Fibroblast of upper back skin (primary cell): Measurements from ENCODE around the gene KCNK15.

Experiments used
- DNase-seq: peaks from one replicate; pipeline ENCODE4 v3.0.0-alpha.2; 2013

Gene KCNK15

DNA sequence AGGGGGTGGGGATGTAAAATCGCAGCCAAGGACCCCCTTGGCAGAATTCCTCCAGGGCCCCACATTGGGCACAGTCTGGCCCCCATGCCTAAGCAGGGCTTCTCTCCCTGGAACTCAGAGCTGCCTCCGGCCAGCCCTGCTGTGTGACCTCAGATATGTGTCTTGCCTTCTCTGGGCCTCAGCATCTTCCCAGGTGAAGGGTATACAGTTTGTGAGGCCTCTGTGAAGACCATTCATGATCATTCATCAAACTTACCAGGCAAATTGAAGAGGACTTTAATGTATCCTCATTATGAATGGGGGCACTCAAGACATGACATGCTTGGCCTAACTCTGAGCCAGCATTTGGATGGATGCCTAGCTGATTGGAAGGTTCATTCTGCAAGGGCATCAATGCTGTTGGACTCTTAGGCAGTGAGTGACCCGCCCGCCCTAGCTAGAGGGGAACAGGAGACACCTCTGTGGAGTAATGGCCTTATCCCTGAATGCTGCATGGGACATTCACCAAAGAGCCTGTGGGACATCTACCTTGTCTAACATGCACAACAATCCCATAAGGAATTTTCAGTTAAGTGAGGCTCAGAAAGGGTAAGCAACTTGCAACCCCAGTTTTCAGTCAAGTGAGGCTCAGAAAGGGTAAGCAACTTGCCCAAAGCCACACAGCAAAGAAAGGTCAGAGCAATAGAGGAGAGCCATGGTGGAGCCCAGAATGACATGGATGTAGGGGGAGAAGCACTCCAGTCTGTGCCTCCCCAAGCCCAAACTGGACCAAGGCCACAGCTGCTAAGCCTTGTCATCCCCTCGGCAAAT, 30.0 kb upstream of the KCNK15 start:
- DNase-seq = no peak

DNA sequence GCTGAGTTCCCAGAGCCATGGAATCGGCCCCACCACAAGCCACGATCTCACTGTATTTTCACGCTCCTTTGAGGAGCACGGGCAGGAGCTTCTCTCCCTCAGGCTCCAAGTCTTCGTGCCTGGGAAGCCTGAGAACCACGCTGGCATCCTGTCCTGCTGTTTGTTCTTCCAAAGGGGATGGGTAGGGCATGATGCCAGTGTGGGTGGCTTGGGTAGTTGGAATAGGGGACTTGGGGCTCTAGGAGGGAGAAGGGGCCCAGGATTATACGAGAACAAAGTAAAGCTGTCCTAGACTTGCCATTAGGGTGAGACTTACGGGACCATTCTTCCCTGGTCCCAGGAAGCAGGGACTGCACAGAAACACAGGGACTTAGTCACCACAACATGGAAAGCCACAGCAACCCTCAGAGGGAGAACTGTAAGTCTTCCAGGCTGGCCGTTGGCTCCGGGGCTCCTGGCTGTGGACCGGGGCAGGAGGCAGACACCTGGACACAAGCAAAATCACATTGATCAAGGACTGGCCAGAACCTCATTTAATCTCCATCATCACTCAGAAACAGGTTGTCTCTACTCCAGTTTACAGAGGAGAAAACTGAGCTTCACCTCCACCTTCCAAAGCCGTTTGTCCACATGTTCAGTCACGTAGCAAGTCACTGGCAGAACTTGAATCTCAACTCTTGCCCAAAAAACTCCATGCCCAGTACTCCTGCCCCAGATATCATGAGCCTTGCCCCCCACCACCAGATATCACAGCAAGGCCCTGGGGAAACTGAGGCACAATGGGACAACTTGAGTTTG, 29.2 kb upstream of the KCNK15 start:
- no peak for DNase-seq

DNA sequence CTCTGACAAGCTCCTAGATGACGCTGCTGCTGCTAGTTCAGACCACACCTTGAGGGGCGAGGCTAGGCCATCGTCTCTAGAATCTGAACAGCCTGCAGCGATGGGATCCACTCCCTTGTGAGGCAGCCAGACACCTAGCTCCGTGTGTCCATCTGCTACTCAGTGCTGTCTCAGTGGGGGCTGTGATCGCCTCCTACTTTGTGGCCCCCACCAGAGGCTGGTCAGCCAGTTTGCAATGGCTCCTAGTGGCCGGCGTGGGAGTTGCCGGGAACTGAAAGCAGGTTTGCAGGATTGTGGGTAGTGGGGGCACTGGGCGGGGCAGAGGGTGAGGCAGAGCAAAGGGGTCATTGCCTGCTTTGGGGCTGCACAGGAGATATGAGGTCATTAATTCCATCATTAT, 27.7 kb upstream of the KCNK15 start:
- no peak for DNase-seq

DNA sequence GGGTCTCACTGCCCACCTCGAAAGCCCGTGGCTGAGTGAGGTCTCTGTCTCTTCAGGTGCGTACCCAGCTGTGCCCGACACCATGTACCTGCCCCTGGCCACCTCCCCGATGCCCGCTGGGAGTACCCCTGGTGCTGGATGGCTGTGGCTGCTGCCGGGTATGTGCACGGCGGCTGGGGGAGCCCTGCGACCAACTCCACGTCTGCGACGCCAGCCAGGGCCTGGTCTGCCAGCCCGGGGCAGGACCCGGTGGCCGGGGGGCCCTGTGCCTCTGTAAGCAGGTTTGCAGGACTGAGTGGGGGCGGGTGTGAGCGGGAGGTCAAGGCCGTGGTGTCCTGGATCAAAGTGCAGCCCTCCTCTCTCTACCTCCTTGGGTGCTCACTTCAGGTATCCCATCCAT, 25.8 kb upstream of the KCNK15 start:
- DNase-seq = no peak

DNA sequence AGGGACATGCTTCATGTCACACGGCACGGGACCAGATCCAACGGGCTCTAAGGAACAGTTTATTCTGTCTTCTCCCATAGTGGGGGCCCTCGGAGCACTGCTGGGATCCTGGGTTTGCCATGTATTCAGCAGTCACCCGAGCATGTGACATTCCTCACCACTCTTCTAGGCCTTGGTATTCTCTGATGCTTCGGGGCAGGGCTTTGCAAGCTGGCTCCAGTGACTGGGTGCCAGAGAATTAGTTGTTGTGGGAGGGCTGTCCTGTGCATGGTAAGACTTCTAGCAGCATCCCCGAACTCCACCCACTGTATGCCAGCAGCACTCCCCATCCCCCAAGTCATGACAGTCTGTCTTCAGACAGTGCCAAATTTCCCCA, 25.1 kb upstream of the KCNK15 start:
- peak; percentile 59 for DNase-seq

DNA sequence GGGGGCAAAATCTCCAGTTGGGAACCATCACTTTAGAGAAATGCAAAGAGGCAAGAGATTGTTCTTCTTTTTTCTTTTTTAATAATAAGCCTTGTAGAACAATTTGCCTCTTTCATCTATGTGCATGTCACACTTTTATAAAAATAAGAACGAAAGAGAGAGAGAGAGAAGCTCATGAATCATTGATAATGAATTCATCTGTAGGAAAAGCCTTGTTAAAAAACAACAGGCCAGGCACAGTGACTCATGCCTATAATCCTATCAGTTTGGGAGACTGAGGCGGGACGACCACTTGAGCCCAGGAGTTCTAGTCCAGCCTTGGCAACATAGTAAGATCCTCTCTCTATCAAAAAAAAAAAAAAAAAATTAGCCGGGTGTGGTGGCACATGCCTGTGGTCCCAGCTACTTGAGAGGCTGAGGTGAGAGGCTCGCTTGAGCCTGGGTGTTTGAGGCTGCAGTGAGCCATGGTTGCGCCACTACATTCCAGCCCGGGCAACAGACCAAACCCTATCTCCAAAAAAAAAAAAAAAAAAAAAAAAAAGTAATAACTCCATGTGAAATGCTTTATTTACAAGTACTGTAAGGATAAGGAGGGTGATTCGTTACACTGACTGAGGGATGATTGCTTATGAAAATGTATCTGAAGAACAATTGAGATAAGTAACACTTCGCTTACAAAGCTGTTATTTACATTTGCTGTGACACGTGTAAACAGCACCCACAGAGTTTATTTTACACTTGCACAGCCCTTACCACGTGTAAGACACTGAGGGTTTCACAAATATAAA, 24.5 kb upstream of the KCNK15 start:
- DNase-seq = peak; percentile 82

DNA sequence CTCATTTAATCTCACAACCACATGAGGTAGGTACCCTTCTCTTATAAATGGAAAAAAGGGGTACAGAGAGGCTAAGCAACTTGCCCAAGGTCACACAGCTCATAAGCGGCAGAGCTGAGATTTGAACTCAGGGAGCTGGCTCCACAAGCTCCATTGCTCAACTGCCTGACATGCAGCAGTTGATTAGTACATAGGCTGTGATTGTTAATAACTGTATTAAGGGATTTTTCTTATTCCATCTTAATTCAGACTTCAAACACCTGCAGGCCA, 23.9 kb upstream of the KCNK15 start:
- DNase-seq = no peak

DNA sequence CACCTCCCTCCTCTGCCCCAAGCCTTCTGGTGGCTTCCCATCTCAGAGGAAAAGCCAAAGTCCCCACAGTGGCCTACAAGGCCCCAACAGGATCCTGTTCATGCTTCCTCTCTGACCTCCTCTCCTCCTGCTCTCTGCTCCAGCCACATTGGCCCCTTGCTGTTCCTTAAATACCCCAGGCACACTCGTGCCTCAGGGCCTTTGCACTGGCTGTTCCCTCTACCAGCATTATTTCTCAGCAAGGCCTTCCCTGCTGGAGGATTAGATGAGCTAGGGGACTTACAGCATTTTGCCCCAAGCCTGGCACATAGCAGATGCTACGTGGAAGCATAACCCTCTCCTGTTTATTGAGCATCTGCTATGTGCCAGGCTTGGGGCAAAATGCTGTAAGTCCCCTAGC, 22.7 kb upstream of the KCNK15 start:
- no peak for DNase-seq

DNA sequence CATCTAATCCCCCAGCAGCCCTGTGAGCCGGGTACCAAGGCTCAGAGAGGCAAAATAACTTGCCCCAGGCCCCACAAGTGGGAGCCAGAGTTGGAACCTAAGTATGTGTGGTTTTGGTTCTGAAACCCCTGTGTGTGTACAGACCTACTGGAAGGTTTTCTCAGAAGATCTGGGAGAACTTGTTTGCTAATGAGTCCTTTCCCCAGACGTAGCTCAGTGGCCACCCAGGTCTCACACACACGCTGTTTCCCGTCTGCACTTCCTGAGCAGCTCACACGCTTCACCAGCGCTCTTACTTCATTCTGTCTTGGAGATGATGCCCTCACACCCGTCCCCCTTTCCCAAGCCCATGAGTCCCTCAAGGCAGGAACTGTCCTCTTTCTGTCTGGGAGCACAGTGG, 22.3 kb upstream of the KCNK15 start:
- no peak for DNase-seq

DNA sequence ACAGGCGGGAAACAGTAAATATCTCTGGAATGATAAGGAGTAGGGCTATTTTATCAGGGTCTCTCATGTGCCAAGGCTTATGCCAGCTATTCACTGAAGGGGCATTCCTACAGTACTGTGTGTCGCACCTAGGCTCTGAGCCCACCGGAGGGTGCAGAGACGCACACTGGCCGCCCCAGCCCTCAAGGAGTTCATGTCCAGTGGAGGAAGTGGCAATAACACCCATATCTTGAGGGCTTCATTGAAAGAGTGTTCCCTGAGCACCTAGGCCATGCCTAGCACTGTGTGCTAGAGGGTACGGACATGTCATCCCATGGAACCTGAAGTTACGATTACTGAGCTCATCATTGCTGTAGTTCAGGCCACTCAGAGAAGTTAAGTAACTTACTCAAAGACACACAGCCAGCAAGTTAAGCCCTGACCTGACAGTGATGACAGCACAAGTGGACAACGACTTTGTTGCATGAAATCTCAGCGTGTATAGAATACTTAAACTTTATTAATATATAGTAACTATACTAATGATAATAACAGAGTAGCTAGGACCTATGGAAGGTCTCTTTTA, 21.8 kb upstream of the KCNK15 start:
- no peak for DNase-seq

DNA sequence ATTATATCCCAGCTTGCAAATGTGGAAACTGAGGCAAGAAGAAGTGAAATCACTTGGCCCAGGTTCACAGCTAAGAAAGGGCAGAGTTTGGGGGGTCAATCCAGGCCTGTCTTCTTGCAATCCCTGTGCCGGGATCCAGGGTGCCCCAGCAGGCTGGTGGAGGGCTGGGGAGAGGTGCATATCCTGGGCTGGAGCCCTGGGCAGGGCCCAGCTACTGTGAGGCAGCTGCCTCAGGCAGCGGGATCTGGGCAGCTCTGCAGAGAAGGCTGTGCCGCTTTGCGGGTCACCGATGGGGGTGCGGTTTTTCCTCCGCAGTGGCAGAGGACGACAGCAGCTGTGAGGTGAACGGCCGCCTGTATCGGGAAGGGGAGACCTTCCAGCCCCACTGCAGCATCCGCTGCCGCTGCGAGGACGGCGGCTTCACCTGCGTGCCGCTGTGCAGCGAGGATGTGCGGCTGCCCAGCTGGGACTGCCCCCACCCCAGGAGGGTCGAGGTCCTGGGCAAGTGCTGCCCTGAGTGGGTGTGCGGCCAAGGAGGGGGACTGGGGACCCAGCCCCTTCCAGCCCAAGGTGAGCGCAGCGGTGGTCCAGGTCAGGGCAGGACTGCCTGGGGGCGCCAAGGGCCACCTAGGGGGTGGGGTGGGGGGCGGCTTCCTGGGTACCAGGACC, 21.1 kb upstream of the KCNK15 start:
- DNase-seq = no peak

DNA sequence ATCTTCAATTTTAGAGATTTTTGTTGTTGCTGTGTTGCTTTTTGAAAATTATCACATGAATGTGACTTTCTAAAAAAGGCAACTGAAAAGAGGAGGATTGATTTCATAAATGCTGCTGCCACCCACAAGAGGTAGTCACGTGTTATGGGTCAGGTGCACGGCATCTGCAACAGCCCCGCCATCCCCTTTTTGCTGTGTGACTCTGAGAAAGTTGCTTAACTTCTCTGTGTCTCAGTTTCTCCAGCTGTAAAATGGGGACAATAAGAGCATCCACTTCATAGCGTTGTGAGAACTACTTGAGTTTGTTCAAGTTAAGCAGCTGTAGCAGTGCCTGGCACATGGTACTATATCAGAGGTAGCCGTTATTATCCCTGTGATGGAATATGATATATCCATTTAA, 19.8 kb upstream of the KCNK15 start:
- DNase-seq = no peak

DNA sequence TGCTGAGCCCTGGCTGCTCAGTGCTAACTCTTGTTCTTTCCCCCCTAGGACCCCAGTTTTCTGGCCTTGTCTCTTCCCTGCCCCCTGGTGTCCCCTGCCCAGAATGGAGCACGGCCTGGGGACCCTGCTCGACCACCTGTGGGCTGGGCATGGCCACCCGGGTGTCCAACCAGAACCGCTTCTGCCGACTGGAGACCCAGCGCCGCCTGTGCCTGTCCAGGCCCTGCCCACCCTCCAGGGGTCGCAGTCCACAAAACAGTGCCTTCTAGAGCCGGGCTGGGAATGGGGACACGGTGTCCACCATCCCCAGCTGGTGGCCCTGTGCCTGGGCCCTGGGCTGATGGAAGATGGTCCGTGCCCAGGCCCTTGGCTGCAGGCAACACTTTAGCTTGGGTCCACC, 18.6 kb upstream of the KCNK15 start:
- DNase-seq = no peak

DNA sequence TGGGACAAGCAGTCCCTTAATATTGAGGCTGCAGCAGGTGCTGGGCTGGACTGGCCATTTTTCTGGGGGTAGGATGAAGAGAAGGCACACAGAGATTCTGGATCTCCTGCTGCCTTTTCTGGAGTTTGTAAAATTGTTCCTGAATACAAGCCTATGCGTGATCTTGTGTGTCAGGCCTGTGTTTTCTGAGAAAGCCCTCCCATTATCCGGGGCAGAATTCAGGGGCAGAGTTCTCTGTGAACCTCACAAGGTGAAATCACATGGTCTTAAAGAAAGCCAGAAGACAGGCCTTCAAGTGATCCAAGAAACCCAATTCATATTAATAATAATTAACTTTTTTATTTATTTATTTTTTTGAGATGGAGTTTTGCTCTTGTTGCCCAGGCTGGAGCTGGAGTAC, 18.0 kb upstream of the KCNK15 start:
- no peak for DNase-seq

DNA sequence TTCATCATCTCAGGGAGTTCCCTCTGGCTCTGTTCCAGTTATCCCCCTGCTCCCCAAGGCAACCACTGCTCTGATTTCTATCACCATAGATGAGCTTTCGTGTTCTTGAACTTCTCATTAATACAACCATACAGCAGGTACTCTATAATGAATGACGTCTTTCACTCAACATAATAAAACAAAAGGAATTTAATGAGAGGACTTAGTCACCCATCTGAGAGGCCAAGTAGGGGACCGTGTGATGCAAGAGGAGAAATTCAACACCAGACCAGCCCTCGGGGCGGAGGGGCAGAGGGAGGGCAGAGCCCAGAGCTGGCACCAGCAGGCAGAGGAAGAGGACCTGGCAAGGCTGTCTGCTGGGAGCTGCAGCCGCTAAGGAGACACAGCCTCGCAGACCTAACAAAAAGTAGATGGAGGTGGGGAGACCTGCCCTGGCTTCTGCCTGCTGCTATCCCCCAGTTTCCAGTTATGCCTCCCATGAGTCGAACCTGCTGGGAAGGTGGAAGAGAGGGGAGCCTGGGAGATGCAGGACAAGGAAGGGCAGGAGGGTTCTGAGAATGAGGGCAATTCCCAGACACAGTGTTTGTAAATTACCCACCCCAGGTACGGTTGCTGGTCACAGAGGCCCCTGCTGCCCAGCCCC, 16.7 kb upstream of the KCNK15 start:
- peak; percentile 80 for DNase-seq

DNA sequence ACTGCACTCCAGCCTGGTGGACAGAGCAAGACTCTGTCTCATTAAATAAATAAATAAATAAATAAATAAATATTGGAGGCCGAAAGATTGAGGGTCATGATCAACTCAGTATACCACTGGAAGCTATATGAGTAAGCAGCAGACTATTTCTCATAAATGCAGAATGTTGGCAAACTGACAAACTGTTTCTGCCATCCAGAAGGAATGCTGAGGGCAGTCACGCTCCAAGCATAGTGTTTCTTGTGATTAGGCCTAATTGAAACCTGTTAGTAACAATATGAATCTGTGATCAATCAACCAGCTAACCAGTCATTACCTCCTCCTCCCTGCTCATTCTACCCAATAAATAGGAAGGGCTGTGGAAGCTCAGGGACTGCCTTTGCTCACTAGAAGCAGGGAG, 15.2 kb upstream of the KCNK15 start:
- peak; percentile 95 for DNase-seq

DNA sequence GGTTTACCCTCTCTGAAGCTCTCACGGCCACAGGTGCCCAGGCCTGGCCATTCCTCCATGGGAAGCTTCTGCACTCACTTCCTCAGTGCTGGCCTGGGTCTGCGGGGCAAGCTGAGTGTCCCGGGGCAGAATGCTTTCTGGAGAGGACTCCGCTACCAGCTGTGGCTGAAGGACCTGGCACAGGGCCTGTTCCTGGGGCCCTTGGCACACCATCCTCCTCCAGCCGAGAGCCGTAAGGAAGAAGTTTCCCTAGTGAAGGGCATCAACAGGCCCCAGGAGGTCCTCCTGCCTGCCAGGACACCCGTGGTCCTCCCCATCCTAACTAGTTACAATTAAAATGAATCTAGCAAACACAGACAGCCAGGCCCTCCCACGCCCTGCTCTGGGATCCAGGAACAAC, 14.0 kb upstream of the KCNK15 start:
- DNase-seq = no peak

DNA sequence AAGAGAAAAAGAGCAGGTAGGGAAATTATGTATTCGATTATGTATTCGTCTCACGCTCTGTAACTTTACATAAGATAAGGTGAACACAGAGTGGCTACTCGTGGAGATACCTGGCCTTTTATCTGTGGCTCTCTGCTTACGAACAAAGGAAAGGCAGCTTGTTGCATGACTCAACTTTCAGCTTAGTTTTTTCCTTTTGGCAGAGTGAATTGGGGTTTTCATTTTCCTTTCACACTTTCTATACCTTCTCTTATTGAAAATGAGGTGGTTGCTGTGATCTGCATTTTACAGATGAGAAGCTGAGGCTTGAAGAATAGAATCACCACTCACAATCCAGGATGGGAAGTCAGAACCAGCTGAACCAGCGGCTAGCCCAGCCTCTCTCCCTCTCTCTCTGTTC, 13.3 kb upstream of the KCNK15 start:
- no peak for DNase-seq

DNA sequence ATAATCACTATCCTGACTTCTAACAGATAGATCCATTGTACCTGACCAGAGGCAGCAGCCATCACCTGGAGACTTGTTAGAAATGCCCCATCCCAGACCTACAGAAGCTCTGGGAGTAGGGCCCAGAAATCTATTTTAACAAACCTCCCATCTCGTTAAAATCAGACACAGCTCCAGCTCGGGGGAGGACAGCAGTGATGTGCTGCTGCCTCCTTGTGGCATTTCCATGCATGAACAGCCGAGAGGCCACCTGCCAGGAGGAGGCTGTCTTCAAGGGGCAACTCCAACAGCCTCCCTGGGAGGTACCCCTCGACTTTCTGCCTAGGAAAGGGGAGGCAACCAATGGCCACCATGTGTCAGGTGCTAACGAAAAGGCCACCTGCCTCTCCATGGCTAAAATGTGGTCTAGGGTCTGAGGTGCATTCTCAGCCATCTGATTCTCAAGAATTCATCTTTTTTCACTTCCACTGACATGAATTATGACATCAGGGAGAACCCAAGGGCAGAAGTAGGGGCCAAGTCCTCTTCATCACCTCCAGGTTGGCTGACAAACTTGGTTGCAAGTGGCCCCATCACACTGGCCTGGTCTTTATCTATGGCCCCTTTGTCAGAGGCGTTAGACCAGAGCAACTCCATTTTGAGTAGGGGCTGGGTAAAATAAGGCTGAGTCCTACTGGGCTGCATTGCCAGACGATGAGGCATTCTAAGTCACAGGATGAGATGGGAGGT, 12.2 kb upstream of the KCNK15 start:
- peak; percentile 73 for DNase-seq

DNA sequence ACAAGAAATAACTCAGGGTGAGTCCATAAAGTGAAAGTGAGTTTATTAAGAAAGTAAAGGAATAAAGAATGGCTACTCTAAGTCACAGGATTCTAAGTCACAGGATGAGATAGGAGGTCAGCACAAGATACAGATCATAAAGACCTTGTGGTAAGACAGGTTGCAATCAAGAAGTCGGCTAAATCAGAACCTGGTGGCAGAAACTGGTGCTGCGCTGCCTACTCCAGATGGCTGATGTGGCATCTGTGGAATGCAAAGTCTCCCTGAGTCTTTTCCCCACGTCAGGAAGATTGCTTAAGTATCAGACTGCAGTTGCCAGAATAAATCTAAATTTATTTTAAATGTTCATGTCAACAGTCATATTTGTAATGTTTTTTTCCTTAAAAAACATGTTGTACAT, 10.7 kb upstream of the KCNK15 start:
- peak; percentile 75 for DNase-seq

DNA sequence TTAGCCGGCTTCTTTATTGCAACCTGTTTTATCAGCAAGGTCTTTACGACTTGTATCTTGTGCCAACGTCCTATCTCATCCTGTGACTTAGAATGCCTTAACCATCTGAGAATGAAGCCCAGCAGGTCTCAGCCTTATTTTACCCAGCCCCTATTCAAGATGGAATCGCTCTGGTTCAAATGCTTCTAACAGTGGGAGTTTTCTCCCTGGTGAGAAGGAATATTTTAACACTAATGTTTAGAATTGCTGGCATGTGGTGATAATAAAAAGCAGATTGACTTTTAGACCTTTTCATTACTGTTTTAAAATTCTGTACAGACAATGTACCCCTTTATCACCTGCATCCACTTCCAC, 9.9 kb upstream of the KCNK15 start:
- DNase-seq = no peak
